Cortex of kidney (tissue), 1 donor: ENCODE measurements around the gene CASQ2.

Experiments
- DNase-seq: peaks from one replicate; lab custom pipeline; 2025; lab: John Stamatoyannopoulos, UW

CASQ2 gene

GRCh38 chr1:115768549-115768948, at the start of gene CASQ2:
Gene CASQ2, minus strand, starts transcription at chr1:115768714. Its CDS starts 173 bp downstream, at chr1:115768541.
- no peak for DNase-seq

GRCh38 chr1:115815694-115816093, 47.2 kb upstream of the CASQ2 start:
- no peak for DNase-seq

- DNase-seq = no peak
Observed at GRCh38 chr1:115814685-115815398, 46.3 kb upstream of the CASQ2 start.

- no peak for DNase-seq
Observed at GRCh38 chr1:115813727-115814126, 45.2 kb upstream of the CASQ2 start.

- DNase-seq = no peak
Observed at GRCh38 chr1:115811140-115811828, 42.8 kb upstream of the CASQ2 start.

GRCh38 chr1:115810609-115811008, 42.1 kb upstream of the CASQ2 start:
- no peak for DNase-seq

GRCh38 chr1:115809847-115810246, 41.3 kb upstream of the CASQ2 start:
- DNase-seq = no peak

GRCh38 chr1:115809076-115809475, 40.6 kb upstream of the CASQ2 start:
- no peak for DNase-seq

- DNase-seq = no peak
Observed at GRCh38 chr1:115807723-115808122, 39.2 kb upstream of the CASQ2 start.

- DNase-seq = no peak
Observed at GRCh38 chr1:115805597-115805996, 37.1 kb upstream of the CASQ2 start.

GRCh38 chr1:115802416-115802815, 33.9 kb upstream of the CASQ2 start:
- no peak for DNase-seq

- DNase-seq = no peak
Observed at GRCh38 chr1:115797486-115797885, 29.0 kb upstream of the CASQ2 start.

- no peak for DNase-seq
Observed at GRCh38 chr1:115796897-115797296, 28.4 kb upstream of the CASQ2 start.

- DNase-seq = no peak
Observed at GRCh38 chr1:115796036-115796435, 27.5 kb upstream of the CASQ2 start.

- DNase-seq = no peak
Observed at GRCh38 chr1:115794976-115795639, 26.6 kb upstream of the CASQ2 start.

- DNase-seq = no peak
Observed at GRCh38 chr1:115793162-115793561, 24.6 kb upstream of the CASQ2 start.

GRCh38 chr1:115791816-115792215, 23.3 kb upstream of the CASQ2 start:
- no peak for DNase-seq

GRCh38 chr1:115790846-115791245, 22.3 kb upstream of the CASQ2 start:
- no peak for DNase-seq

- no peak for DNase-seq
Observed at GRCh38 chr1:115790356-115790755, 21.8 kb upstream of the CASQ2 start.

GRCh38 chr1:115783311-115783710, 14.8 kb upstream of the CASQ2 start:
- DNase-seq = no peak

GRCh38 chr1:115782571-115783281, 14.2 kb upstream of the CASQ2 start:
- no peak for DNase-seq

- no peak for DNase-seq
Observed at GRCh38 chr1:115781851-115782250, 13.3 kb upstream of the CASQ2 start.
